A673 (cell line): Measurements from ENCODE around the gene RNF41.

Source experiments
- CTCF ChIP-seq: fragments of 300-800, 200-600 bp; sonication (generic); conservative IDR thresholded peaks from 2 replicates; pipeline ENCODE4 v1.5.1; 2017; ENCODE audit warnings: low read depth, mild to moderate bottlenecking, antibody characterized with exemption, low read length, moderate library complexity, mixed read lengths
- EZH2 ChIP-seq: fragments of 200-600 bp; sonication (generic); IDR thresholded peaks from 2 replicates; pipeline ENCODE4 v1.6.1; 2017; ENCODE audit warnings: borderline replicate concordance, low read depth, mild to moderate bottlenecking, mixed read lengths, antibody characterized with exemption, low read length; ENCODE audit not compliant: poor library complexity, severe bottlenecking

- TF ChIP-seq CTCF (no peak), EZH2 (no peak)
Observed at GRCh38 chr12:56202838-56203237, 18.9 kb downstream of the RNF41 start.
